ENCODE measurements around the gene WFDC9.
A peak's percentile ranks its signal among the peaks of the same experiment; 100 is the strongest.
"Not testable (repeated sequence)": the region's sequence is repeated elsewhere in the genome, so short reads cannot be mapped to it uniquely, and the experiment has no call there.

Gene WFDC9

DNA sequence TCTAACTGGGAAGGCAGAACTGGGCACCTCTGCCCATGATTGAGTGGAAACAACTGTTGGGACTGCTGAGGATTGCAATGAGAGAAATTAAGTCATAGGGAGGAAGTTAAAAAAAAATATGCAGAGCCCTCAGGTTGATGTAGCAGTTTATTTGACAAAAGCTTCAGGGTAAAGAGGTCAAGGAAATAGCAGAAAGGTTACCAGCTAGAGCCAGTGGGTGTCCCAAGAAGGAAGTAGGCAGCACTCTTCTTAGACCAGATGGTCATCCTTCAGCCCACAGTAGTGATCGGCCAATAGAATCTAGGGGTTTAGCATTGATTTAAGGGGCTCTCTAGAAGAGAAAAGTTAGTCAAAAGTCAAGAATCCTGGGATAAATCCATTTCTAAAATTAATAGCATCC is 23.3 kb downstream of the WFDC9 start:
- in situ Hi-C loops (cut with HindIII; ENCODE audit: low pct_ligation_motif_present, low pct_unique_long_range_greater_than_20kb, low sequenced_read_pairs): no loop called here
- DNase-seq: no peak

DNA sequence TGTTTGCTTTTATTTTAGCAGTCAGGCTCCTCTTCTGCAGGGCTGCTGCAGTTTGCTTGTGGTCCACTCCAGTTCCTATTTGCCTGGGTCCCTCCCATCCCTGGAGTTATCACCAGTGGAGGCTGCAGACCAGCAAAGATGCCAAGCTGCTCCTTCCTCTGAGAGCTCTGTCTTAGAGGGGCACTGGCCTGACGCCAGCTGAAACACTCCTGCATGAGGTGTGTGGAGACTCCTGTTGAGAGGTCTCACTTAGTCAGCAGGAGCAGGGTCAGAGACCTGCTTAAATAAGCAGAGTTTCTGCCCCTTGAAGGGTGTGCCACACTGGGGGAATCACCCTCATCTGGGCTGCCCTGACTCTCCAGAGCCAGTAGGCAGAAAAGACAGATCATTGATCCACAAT is 35.8 kb downstream of the WFDC9 start:
- no peak for DNase-seq
- in situ Hi-C loops (cut with HindIII; ENCODE audit: low pct_ligation_motif_present, low pct_unique_long_range_greater_than_20kb, low sequenced_read_pairs): no loop called here

DNA sequence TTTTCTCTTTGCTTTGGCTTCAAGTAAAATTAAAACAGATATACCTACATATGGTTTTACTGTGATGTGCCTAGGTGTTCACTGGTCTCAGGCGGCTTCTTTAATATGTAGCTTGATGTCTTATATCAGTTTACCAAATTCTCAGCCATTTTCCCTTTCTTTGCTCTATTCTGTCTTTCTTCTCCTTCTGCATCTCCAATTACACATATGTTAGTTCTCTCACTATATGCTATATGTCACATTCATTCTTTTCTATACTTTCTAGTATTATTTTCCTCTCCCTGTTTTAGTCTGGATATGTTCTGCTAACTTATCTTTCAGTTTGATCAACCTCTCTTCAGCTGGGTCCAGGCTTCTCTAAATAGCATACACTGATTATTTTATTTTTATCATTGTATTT is 37.6 kb downstream of the WFDC9 start:
- no peak for DNase-seq
- in situ Hi-C loops (cut with HindIII; ENCODE audit: low pct_ligation_motif_present, low pct_unique_long_range_greater_than_20kb, low sequenced_read_pairs): no loop called here

DNA sequence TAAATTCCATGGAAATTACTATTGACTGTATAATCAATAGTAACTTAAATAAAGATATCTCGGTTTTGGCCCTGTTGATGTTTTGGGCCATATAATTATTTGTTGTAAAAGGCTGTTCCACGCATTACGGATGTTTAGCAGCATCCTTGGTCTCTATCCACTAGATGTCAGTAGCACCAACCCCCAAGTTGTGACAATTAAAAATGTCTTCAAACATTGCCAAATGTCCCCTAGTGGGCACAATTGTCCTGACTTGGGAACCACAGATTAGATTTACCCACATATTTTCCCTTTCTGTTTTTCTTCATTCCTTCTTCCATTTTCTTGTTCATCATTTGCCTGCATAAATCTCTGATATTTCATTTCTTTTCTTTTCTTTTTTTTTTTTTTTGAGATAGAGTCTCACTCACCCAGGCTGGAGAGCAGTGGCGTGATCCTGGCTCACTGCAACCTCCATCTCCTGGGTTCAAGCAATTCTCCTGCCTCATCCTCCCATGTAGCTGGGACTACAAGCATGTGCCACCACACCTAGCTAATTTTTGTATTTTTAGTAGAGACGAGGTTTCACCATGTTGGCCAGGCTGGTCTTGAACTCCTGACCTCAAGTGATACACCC is 38.4 kb downstream of the WFDC9 start:
- DNase-seq: peak; percentile 66
- in situ Hi-C loops (cut with HindIII; ENCODE audit: low pct_ligation_motif_present, low pct_unique_long_range_greater_than_20kb, low sequenced_read_pairs): no loop called here

DNA sequence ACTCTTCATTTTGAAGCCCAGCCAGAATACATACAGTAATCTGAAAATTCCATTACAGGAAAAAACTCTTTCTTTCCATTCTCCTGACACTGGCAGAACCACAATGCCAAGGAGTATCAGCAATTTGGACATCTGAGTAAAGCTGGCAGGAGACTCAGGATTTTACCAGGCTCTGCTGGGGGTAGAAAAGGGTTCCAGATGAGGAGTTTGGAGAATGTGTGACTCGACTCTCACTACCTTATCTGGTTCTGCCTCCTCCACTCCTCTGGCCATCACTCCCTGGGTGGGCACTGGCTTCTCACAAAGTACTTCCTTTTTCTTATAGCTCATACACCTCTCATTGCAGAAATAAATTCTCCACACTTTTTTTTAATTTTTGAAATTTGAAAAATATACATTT is 41.4 kb downstream of the WFDC9 start:
- in situ Hi-C loops (cut with HindIII; ENCODE audit: low pct_ligation_motif_present, low pct_unique_long_range_greater_than_20kb, low sequenced_read_pairs): no loop called here
- peak; percentile 61 for DNase-seq

DNA sequence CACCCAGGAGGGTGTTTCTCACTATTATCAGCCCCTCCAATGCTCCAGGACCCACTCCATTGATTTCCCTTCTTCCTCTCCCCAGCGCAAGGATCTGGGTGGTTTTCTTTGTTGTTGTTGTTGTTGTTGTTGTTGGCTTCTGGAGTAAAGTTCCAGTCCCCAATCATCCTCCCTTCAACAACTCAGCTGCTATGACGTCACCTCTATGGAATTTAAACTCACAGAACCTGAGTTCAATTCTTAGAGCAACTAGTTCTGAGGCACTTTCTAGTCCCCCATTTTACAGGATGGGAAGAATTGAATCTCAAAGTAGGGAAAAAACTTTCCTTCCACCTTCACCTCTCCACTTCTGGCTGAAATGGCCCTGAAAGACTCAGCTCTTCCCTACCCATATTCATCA is 42.3 kb downstream of the WFDC9 start:
- in situ Hi-C loops (cut with HindIII; ENCODE audit: low pct_ligation_motif_present, low pct_unique_long_range_greater_than_20kb, low sequenced_read_pairs): no loop called here
- peak; percentile 8 for DNase-seq

DNA sequence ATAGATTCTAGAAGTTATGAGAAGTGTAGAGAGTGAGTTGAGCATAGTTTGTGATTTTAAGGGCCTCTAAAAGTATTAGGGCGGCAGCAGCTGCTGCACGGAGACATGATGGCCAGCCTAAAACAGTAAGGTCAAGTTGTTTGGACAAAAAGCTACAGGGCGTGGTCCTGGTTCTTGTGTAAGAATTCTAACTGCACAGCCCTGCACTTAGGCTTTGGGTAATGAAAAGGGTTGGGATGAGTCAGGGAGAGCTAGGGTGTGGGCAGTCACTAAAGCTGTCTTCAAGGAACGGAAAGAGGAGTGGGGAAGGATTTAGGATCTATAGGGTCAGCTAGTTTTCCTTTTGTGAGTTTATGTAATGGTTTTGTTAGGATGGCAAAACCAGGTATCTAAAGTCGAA is 45.1 kb downstream of the WFDC9 start:
- in situ Hi-C loops (cut with HindIII; ENCODE audit: low pct_ligation_motif_present, low pct_unique_long_range_greater_than_20kb, low sequenced_read_pairs); DNase-seq: not testable (repeated sequence)

DNA sequence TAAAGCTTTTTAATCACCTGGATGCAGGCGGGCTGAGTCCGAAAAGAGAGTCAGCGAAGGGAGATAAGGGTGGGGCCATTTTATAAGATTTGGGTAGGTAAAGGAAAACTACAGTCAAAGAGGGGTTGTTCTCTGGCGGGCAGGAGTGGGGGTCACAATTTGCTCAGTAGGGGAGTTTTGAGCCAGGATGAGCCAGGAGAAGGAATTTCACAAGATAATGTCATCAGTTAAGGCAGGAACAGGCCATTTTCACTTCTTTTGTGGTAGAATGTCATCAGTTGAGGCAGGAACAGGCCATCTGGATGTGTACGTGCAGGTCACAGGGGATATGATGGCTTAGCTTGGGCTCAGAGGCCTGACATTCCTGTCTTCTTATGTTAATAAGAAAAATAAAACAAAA is 46.8 kb downstream of the WFDC9 start:
- in situ Hi-C loops (cut with HindIII; ENCODE audit: low pct_ligation_motif_present, low pct_unique_long_range_greater_than_20kb, low sequenced_read_pairs): not testable (repeated sequence)

DNA sequence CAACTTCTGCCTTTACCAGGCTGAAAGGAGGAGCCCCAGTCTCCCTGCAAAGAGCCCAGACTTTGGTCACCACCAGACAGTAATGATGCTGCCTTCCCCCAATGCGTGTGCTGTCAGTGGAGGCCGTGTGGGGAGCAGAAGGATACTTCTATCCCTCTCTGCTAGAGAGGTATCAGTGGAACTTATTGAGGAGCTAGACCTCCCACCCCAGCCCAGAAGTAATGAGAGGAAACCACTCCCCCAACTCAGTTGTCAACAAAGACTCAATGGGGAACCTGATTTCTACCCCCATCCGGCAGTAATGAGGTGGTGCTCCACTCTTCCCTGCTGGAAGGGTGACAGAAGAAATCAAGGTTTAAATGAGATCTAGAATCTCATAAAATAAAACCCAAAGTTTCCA is 47.6 kb downstream of the WFDC9 start:
- DNase-seq: no peak
- in situ Hi-C loops (cut with HindIII; ENCODE audit: low pct_ligation_motif_present, low pct_unique_long_range_greater_than_20kb, low sequenced_read_pairs): no loop called here

More for the DNA sequence above, 46.8 kb downstream of the WFDC9 start:
- DNase-seq: not testable (repeated sequence)

DNA sequence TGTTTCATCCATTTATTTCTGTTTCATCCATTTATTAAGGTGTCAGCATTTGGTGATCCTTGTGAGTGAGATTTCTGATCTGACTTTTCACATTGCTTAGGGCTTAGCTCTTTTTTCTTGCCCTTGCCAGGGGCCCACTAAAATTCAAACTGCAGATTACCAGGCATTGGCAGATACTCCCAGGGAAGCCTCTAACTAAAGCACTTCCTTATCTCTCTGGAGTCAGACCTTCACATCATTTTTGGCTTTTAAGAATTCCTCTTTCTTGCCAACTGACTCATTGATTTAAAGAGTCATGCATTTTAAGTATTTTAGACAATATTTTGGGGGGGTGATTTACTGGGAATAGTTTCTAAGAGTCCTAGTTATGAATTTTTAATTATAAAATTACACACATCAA is 49.4 kb downstream of the WFDC9 start:
- no peak for DNase-seq
- in situ Hi-C loops (cut with HindIII; ENCODE audit: low pct_ligation_motif_present, low pct_unique_long_range_greater_than_20kb, low sequenced_read_pairs): no loop called here

DNA sequence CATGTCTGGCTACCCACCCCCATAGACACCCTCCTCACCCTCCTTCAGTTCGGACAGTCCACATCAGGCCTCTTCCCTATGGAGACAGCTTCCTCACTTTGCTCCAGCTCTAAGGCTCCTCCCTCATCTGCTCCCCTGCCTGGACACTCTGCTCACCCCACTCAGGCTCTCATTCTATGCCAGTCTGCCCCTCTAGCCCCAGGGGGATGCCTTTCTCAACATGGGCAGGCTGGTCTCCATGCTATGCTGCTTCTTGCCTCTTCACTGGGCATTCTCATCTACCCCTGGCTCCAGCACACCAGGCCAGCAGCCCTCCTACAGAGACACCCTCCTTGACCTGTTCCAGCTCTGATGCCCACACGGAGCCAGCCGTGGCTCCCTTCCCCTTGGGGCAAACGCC is 51.9 kb downstream of the WFDC9 start, which contains the start of gene WFDC8:
TSS of gene WFDC8 (minus strand) at position 101 of the 400 bp plus-strand sequence. CDS start at position 64, 37 bp downstream.
- DNase-seq: no peak
- in situ Hi-C loops (cut with HindIII; ENCODE audit: low pct_ligation_motif_present, low pct_unique_long_range_greater_than_20kb, low sequenced_read_pairs): no loop called here

DNA sequence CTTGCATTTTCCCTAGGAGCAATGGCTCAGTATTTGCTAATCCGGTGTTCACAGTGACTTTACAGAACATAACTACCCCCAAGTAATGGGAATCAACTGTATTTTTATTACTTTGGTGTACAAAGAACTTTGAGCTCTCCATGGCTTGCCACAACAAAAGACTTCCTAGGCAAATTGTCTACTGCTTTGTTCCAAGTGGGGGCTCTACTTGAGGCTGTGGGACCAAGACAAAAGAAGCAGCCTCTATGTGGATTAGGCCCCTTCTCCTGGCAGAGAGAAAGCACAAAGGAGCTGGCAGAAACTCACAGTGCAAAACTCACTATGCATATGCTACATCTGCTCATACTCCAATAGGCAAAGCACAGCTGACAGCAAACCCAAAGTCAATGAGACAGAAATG is 52.9 kb downstream of the WFDC9 start:
- in situ Hi-C loops (cut with HindIII; ENCODE audit: low pct_ligation_motif_present, low pct_unique_long_range_greater_than_20kb, low sequenced_read_pairs): no loop called here
- DNase-seq: no peak

DNA sequence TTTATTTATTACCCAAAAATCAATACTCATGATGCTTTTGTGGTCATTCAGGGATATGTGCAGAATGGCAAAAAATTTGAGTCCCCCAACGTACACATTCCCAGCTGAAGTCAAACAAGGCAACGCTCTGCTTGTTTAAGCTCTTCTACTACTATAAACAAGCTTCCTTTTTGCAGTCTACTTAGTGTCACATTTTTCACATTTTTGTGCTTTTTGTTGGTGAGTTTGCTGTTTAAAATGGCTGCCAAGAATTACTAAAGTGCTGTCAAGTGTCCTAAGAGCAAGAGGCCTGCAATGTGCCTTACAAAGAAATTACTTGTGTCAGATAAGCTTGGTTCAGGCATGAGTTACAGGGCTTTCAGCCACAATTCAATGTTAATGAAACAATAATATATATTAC is 54.1 kb downstream of the WFDC9 start:
- in situ Hi-C loops (cut with HindIII; ENCODE audit: low pct_ligation_motif_present, low pct_unique_long_range_greater_than_20kb, low sequenced_read_pairs): no loop called here
- DNase-seq: no peak

DNA sequence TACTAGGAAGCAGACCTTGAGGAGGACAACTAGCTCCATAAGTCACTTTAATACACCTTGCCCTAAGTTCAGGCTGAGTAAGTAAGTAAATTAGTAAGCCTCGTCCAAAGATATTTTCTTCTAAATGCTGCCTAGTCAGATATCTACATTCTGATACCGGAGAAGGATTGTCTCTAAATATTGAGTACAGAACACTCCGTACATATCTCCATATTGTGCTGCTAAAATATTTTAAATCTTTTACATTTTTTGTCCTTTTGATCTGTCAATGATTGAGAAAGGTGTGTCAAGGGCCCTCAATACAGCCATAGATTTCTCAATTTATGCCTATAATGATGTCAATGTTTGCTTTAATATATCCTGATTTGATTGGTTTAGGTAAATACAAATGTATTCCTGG is 55.2 kb downstream of the WFDC9 start:
- in situ Hi-C loops (cut with HindIII; ENCODE audit: low pct_ligation_motif_present, low pct_unique_long_range_greater_than_20kb, low sequenced_read_pairs): no loop called here
- DNase-seq: no peak

DNA sequence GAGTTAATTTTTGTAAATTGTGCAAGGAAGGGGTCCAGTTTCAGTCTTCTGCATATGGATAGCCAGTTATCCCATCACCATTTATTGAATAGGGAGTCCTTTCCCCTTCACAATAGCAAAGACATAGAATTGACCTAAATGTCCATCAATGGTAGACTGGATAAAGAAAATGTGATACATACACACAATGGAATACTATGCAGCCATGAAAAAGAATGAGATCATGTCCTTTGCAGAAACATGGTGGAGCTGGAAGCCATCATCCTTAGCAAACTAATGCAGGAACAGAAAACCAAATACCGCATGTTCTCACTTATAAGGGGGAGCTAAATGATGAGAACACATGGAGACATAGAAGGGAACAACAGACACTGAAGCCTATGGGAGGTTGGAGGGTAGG is 61.4 kb downstream of the WFDC9 start:
- DNase-seq; in situ Hi-C loops (cut with HindIII; ENCODE audit: low pct_ligation_motif_present, low pct_unique_long_range_greater_than_20kb, low sequenced_read_pairs): not testable (repeated sequence)

DNA sequence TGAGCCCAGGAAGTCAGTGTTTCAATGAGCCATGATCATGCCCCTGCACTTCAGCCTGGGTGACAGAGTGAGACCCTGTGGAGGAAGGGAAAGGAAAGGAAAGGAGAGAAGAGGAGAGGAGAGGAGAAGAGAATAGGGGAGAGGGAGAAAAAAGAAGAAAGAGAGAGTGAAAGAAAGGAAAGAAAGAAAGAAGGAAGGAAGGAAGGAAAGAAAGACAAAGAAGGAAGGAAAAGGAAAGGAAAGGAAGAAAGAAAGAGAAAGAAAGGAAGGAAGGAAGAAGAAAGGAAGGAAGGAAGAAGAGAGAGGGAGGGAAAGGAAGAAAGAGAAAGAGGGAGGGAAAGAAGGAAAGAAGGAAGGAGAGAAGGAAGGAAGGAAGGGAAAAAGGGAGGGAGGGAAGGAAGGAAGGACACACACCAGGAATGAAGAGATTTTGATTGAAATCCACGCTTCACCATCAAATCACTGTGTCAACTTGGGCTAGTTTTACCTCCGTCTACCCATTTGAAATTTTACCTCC is 66.3 kb downstream of the WFDC9 start:
- in situ Hi-C loops (cut with HindIII; ENCODE audit: low pct_ligation_motif_present, low pct_unique_long_range_greater_than_20kb, low sequenced_read_pairs): no loop called here

More for the DNA sequence above, 66.3 kb downstream of the WFDC9 start:
- DNase-seq: no peak

All from ACHN (cell line).